A673 (cell line): ENCODE results near the gene GALNT16.

ENCODE experiments used
- CTCF ChIP-seq: fragments of 300-800, 200-600 bp; sonication (generic); conservative IDR thresholded peaks from 2 replicates; pipeline ENCODE4 v1.5.1; 2017; ENCODE audit warnings: low read depth, mild to moderate bottlenecking, antibody characterized with exemption, low read length, moderate library complexity, mixed read lengths
- EZH2 ChIP-seq: fragments of 200-600 bp; sonication (generic); IDR thresholded peaks from 2 replicates; pipeline ENCODE4 v1.6.1; 2017; ENCODE audit warnings: borderline replicate concordance, low read depth, mild to moderate bottlenecking, mixed read lengths, antibody characterized with exemption, low read length; ENCODE audit not compliant: poor library complexity, severe bottlenecking

- no peak for TF ChIP-seq EZH2
- no peak for TF ChIP-seq CTCF
Observed at GRCh38 chr14:69366761-69367160, 106.8 kb downstream of the GALNT16 start.
